Measurements from ENCODE around the gene CTSC.

GRCh38 chr11:88335284-88335683, 2.3 kb downstream of the CTSC start:
- TF ChIP-seq FOXJ3 (CRISPR knock-in tag; IDR thresholded peaks at IDR 0.05; ENCODE audit: borderline replicate concordance): no peak
- TF ChIP-seq CTCF (IDR thresholded peaks at IDR 0.05): no peak
- no peak for TF ChIP-seq ELF4 (CRISPR knock-in tag; IDR thresholded peaks at IDR 0.05; ENCODE audit: low read depth)
- TF ChIP-seq ATF6 (CRISPR knock-in tag; IDR thresholded peaks at IDR 0.05): no peak
- no peak for TF ChIP-seq ATF3 (CRISPR knock-in tag; conservative IDR thresholded peaks at IDR 0.05)
- TF ChIP-seq E2F4 (CRISPR knock-in tag; IDR thresholded peaks at IDR 0.05; ENCODE audit: borderline replicate concordance, low read depth): no peak
- TF ChIP-seq NR3C1 (CRISPR knock-in tag; conservative IDR thresholded peaks at IDR 0.05; ENCODE audit: low read depth): no peak
- no peak for TF ChIP-seq ZNF512 (CRISPR knock-in tag; IDR thresholded peaks at IDR 0.05; ENCODE audit: borderline replicate concordance)
- no peak for TF ChIP-seq PRDM15 (CRISPR knock-in tag; IDR thresholded peaks at IDR 0.05)
- TF ChIP-seq ZBTB21 (CRISPR knock-in tag; IDR thresholded peaks at IDR 0.05; ENCODE audit: borderline replicate concordance): no peak
- TF ChIP-seq IRF2 (CRISPR knock-in tag; IDR thresholded peaks at IDR 0.05; ENCODE audit: borderline replicate concordance, low read depth): no peak
- no peak for TF ChIP-seq SMAD3 (CRISPR knock-in tag; IDR thresholded peaks at IDR 0.05; ENCODE audit: borderline replicate concordance)
